HepG2 (cell line): ENCODE results near the gene HEPN1. TPM values are rescaled to one million over a fixed set of nuclear protein-coding genes. Genes with fewer than 3 reads are reported as not detected.

Experiments used
- CHD2 ChIP-seq: IDR thresholded peaks from 2 replicates; pipeline ENCODE4 v1.6.1; 2011; ENCODE audit warnings: low read depth, low read length, improper control_type of control experiment
- CREM ChIP-seq, 2 experiments: sonication (generic) in 1 of 2; formaldehyde crosslinking in 1 of 2; IDR thresholded peaks; 2 replicates each; pipeline versions ENCODE4 v1.4.0 to v1.6.1; 2016 to 2020; ENCODE audit warnings: antibody characterized with exemption in 1 of 2, mild to moderate bottlenecking in 1 of 2, missing genetic modification reagents in 1 of 2
- DNMT3B ChIP-seq: conservative IDR thresholded peaks from 2 replicates; pipeline ENCODE4 v1.6.1; 2016; ENCODE audit warnings: missing biosample characterization, control low read depth
- FOXP1 ChIP-seq, 2 experiments: fragments of 450-650 bp in 1 of 2; IDR thresholded peaks; 2 replicates each; pipeline ENCODE4 v1.6.1; 2017 to 2018; ENCODE audit warnings: antibody characterized with exemption in 1 of 2
- HINFP ChIP-seq: sonication (generic); formaldehyde crosslinking; IDR thresholded peaks from 2 replicates; pipeline ENCODE4 v1.4.0; 2020; ENCODE audit warnings: low read depth, mild to moderate bottlenecking, missing genetic modification reagents
- JARID2 ChIP-seq: sonication (generic); formaldehyde crosslinking; IDR thresholded peaks from 2 replicates; pipeline ENCODE4 v1.8.1; 2023; ENCODE audit warnings: missing genetic modification reagents, inconsistent platforms; ENCODE audit not compliant: insufficient replicate concordance
- KAT7 ChIP-seq: IDR thresholded peaks from 2 replicates; pipeline ENCODE4 v1.6.1; 2018; ENCODE audit warnings: borderline replicate concordance, missing compliant biosample characterization
- KLF9 ChIP-seq: IDR thresholded peaks from 2 replicates; pipeline ENCODE4 v1.6.1; 2016; ENCODE audit warnings: low read depth
- MED1 ChIP-seq: sonication (generic); formaldehyde crosslinking; IDR thresholded peaks from 2 replicates; pipeline ENCODE4 v1.4.0; 2020; ENCODE audit warnings: missing genetic modification reagents
- MEIS1 ChIP-seq: sonication (generic); formaldehyde crosslinking; IDR thresholded peaks from 2 replicates; pipeline ENCODE4 v1.9.0; 2021; ENCODE audit warnings: mild to moderate bottlenecking, missing genetic modification reagents, moderate library complexity, borderline replicate concordance
- MTF1 ChIP-seq: sonication (generic); formaldehyde crosslinking; IDR thresholded peaks from 2 replicates; pipeline ENCODE4 v1.5.0; 2020; ENCODE audit warnings: missing genetic modification reagents
- PCBP2 ChIP-seq: fragments of 200-400 bp; formaldehyde crosslinking; optimal IDR thresholded peaks from 2 replicates; pipeline ENCODE3; 2018; ENCODE audit warnings: low read length, low read depth; ENCODE audit not compliant: poor library complexity, severe bottlenecking
- PHF5A ChIP-seq: IDR thresholded peaks from one replicate; pipeline ENCODE4 v1.6.1; 2018; ENCODE audit warnings: low read depth, missing genetic modification reagents; ENCODE audit not compliant: unreplicated experiment
- POLR2AphosphoS5 ChIP-seq: IDR thresholded peaks from 2 replicates; pipeline ENCODE4 v1.6.1; 2012; ENCODE audit warnings: low read depth, low read length
- PPARG ChIP-seq: conservative IDR thresholded peaks from 2 replicates; pipeline ENCODE4 v1.6.1; 2016; ENCODE audit warnings: missing biosample characterization, missing genetic modification reagents
- RCOR2 ChIP-seq: IDR thresholded peaks from 2 replicates; pipeline ENCODE4 v1.6.1; 2016; ENCODE audit warnings: missing biosample characterization, missing genetic modification reagents
- SIN3B ChIP-seq: fragments of 150-350 bp; IDR thresholded peaks from 2 replicates; pipeline ENCODE4 v1.6.1; 2014; ENCODE audit warnings: low read length
- TFE3 ChIP-seq: IDR thresholded peaks from 2 replicates; pipeline ENCODE4 v1.6.1; 2016
- TMF1 ChIP-seq: sonication (generic); formaldehyde crosslinking; IDR thresholded peaks from 2 replicates; pipeline ENCODE4 v1.8.1; 2022; ENCODE audit warnings: low read depth, missing genetic modification reagents
- TRIM24 ChIP-seq: sonication (generic); formaldehyde crosslinking; IDR thresholded peaks from 2 replicates; pipeline ENCODE4 v1.8.0; 2022; ENCODE audit warnings: mild to moderate bottlenecking, missing genetic modification reagents
- TSC22D2 ChIP-seq: sonication (generic); formaldehyde crosslinking; IDR thresholded peaks from 2 replicates; pipeline ENCODE4 v1.5.1; 2020; ENCODE audit warnings: missing genetic modification reagents, mild to moderate bottlenecking, borderline replicate concordance
- ZNF205 ChIP-seq: IDR thresholded peaks from 2 replicates; pipeline ENCODE4 v1.6.1; 2018; ENCODE audit warnings: missing biosample characterization, missing genetic modification reagents
- ZNF337 ChIP-seq: sonication (generic); formaldehyde crosslinking; IDR thresholded peaks from 2 replicates; pipeline ENCODE4 v1.5.1; 2020; ENCODE audit warnings: missing genetic modification reagents, low read depth, mild to moderate bottlenecking, borderline replicate concordance
- ZNF383 ChIP-seq: sonication (generic); formaldehyde crosslinking; IDR thresholded peaks from 2 replicates; pipeline ENCODE4 v1.4.0; 2020; ENCODE audit warnings: missing genetic modification reagents, mild to moderate bottlenecking, borderline replicate concordance
- ZNF674 ChIP-seq: sonication (generic); formaldehyde crosslinking; IDR thresholded peaks from 2 replicates; pipeline ENCODE4 v1.5.0; 2020; ENCODE audit warnings: low read depth, mild to moderate bottlenecking, missing genetic modification reagents
- ZNF737 ChIP-seq: sonication (generic); formaldehyde crosslinking; IDR thresholded peaks from 2 replicates; pipeline ENCODE4 v1.5.0; 2020; ENCODE audit warnings: missing genetic modification reagents, mild to moderate bottlenecking, borderline replicate concordance
- ZNF770 ChIP-seq: sonication (generic); formaldehyde crosslinking; IDR thresholded peaks from 2 replicates; pipeline ENCODE4 v1.5.0; 2020; ENCODE audit warnings: mild to moderate bottlenecking, missing genetic modification reagents
- ZSCAN20 ChIP-seq: sonication (generic); formaldehyde crosslinking; IDR thresholded peaks from 2 replicates; pipeline ENCODE4 v1.4.0; 2020; ENCODE audit warnings: missing genetic modification reagents, mild to moderate bottlenecking, borderline replicate concordance
- polyA plus RNA-seq, 8 experiments: library from polyadenylated mRNA; depleted of rRNA in 3 of 8; stranded (reverse) in 7 of 8; unstranded in 1 of 8; fragments of >200 nt; fragmentation: Illumina TruSeq in 4 of 8; extraction: Trizol in 4 of 8; gene quantifications; 2 replicates each; pipeline versions ENCODE4 v1.2.1 to v1.2.3, GENCODE V29; 2011 to 2016; ENCODE audit warnings: low read depth in 4 of 8, missing spikeins in 1 of 8, mixed read lengths in 1 of 8; ENCODE audit not compliant: insufficient read depth in 1 of 8
- total RNA-seq, 5 experiments: library from RNA; depleted of rRNA; stranded (reverse); fragments of >200 nt; fragmentation: Illumina TruSeq; extraction: Trizol; gene quantifications; 2 replicates each; pipeline ENCODE4 v1.2.3, GENCODE V29; 2016; ENCODE audit warnings: low read depth in 1 of 5

The HEPN1 gene
- total and polyA plus RNA-seq, 2 of the 13 experiments (the other 11 are each of a cell fraction or from before 2014, with no cell fraction given) = not detected

- TF ChIP-seq PPARG (CRISPR knock-in tag) = peak; percentile 68; the same call in 1 of the 2 replicates
- no peak for TF ChIP-seq TMF1 (CRISPR knock-in tag)
- peak; percentile 9; the same call in 1 of the 2 replicates for TF ChIP-seq POLR2AphosphoS5
- no peak for TF ChIP-seq ZNF383 (CRISPR knock-in tag)
- TF ChIP-seq MEIS1 (CRISPR knock-in tag) = 0 out of 2 replicates have a peak, but pooled peaks have one; percentile 22
- no peak for TF ChIP-seq ZNF737
- TF ChIP-seq ZNF674 (CRISPR knock-in tag) = no peak
- TF ChIP-seq MED1 (CRISPR knock-in tag) = peak; percentile 80
- no peak for TF ChIP-seq TSC22D2
- TF ChIP-seq HINFP (CRISPR knock-in tag) = no peak
- no peak for TF ChIP-seq JARID2 (CRISPR knock-in tag)
- TF ChIP-seq MTF1 (CRISPR knock-in tag) = no peak
- TF ChIP-seq KLF9 (CRISPR knock-in tag) = no peak
- TF ChIP-seq CHD2 = no peak
- TF ChIP-seq PCBP2 = no peak
- peak; percentile 78; the same call in 1 of the 2 replicates for TF ChIP-seq CREM (IDR thresholded peaks at IDR 0.05)
- no peak for TF ChIP-seq CREM (CRISPR knock-in tag; IDR thresholded peaks at IDR 0.05)
- no peak for TF ChIP-seq ZSCAN20 (CRISPR knock-in tag)
- TF ChIP-seq KAT7 (CRISPR knock-in tag) = no peak
- no peak for TF ChIP-seq TRIM24 (CRISPR knock-in tag)
- TF ChIP-seq PHF5A (CRISPR knock-in tag) = no peak
- TF ChIP-seq DNMT3B (CRISPR knock-in tag) = no peak
- no peak for TF ChIP-seq TFE3 (CRISPR knock-in tag)
- TF ChIP-seq ZNF205 (CRISPR knock-in tag) = no peak
- TF ChIP-seq ZNF770 (CRISPR knock-in tag) = no peak
- no peak for TF ChIP-seq RCOR2 (CRISPR knock-in tag)
- no peak for TF ChIP-seq SIN3B
- no peak for TF ChIP-seq ZNF337 (CRISPR knock-in tag)
- TF ChIP-seq FOXP1 (IDR thresholded peaks at IDR 0.05) = no peak
- TF ChIP-seq FOXP1 (CRISPR knock-in tag; IDR thresholded peaks at IDR 0.05) = peak; percentile 40; the same call in 1 of the 2 replicates
Measured at GRCh38 chr11:124937336-124937935, 18.4 kb downstream of the HEPN1 start (continued).
